HG03521 (cell line): ENCODE data around the gene ETF1.

Source experiments
- ATAC-seq: cut with Tn5 transposase; IDR thresholded peaks from one replicate; pipeline ENCODE4 v1.9.1; 2021; ENCODE audit warnings: mild to moderate bottlenecking, moderate library complexity; ENCODE audit not compliant: unreplicated experiment

ETF1 gene

DNA sequence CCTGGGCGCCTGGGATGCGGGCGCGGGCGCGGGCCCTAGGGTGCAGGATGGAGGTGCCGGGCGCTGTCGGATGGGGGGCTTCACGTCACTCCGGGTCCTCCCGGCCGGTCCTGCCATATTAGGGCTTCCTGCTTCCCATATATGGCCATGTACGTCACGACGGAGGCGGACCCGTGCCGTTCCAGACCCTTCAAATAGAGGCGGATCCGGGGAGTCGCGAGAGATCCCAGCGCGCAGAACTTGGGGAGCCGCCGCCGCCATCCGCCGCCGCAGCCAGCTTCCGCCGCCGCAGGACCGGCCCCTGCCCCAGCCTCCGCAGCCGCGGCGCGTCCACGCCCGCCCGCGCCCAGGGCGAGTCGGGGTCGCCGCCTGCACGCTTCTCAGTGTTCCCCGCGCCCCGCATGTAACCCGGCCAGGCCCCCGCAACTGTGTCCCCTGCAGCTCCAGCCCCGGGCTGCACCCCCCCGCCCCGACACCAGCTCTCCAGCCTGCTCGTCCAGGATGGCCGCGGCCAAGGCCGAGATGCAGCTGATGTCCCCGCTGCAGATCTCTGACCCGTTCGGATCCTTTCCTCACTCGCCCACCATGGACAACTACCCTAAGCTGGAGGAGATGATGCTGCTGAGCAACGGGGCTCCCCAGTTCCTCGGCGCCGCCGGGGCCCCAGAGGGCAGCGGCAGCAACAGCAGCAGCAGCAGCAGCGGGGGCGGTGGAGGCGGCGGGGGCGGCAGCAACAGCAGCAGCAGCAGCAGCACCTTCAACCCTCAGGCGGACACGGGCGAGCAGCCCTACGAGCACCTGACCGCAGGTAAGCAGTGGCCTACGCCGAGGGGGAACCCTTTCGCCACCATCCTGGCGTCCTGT is 77.5 kb downstream of the ETF1 start, which contains the start of gene EGR1:
Gene EGR1, plus strand, starts transcription at position 219 of the 864 bp plus-strand sequence. Its CDS starts 283 bp downstream, at position 502.
- ATAC-seq, result peak; percentile 45

- peak; percentile 59 for ATAC-seq
These were observed 78.4 kb downstream of the ETF1 start for GRCh38 chr5:138464388-138465260.

GRCh38 chr5:138464008-138464387 is 79.0 kb downstream of the ETF1 start:
- peak; percentile 43 for ATAC-seq

- no peak for ATAC-seq
These were observed 79.5 kb downstream of the ETF1 start for GRCh38 chr5:138463419-138464007.

- no peak for ATAC-seq
These were observed 81.5 kb downstream of the ETF1 start for GRCh38 chr5:138461343-138462125.

GRCh38 chr5:138460032-138460693 is 82.9 kb downstream of the ETF1 start:
- no peak for ATAC-seq

DNA sequence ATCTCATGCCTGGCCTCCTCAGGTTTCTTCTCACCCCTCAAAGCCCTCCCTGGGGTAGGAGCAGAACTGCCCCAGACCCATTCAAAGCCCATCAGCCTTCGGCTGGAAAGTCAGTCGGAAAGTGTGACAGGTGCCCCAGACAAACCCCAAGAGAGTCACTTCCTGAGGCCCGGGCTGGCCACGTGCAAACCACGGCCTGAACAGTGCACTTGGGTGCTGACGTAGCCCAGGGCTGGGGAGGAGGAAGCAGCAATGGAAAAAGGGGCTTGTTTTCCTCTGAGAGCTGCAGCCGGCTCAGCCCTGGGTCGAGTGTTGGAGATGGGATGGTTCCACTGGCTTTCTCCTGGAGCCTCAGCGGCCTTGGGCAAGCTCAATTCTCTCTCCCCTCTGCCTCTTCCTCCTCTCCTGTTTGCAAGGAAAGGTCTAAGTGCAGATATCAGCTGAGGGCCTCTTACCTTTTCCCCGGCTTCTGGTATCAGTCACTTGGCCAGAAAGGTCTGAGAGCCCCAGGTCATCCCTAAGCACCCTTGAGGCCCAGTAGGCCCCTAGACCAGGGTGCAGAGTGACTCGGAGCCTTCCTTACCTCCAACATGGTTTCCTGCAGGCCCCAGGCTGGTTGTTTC is 83.6 kb downstream of the ETF1 start:
- no peak for ATAC-seq

DNA sequence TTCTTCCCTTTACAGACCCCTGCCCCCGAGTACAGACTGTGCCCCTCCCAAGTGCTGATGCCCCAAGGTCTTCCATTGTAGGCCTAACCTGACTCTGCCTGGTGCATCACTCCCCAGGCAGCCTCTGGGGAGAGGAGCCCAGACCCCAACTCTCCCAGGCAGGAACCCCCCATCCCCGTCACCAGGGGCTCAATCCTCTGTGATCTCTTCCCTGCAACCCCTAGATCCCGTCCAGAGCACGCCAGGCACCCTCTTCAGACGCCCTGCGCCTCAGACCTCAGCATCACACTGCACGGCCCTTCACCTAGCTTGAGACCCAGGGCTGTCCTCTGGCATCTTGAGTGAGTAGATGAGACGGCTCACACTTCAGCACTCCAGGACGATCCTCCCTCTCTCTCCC is 84.2 kb downstream of the ETF1 start:
- ATAC-seq, result no peak

DNA sequence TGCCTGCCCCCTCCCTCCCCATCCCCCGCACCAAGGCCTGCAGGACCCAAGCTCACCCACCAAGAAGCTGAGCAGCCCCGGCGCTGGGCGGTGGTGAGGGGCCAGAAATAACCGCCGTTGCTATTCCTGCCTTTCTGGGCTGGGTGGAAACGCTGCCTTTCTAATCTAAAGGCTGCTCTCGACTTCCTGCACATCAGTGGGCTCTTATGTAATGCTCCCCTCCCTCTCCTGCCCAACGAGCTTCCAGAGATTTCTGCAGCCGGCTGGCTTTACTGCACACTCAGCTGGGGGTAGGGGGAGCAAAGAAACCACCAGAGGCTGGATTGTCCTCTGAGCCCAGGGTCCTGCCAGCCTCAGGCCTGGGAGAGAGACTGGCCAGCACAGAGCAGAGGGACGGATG is 84.7 kb downstream of the ETF1 start:
- no peak for ATAC-seq

GRCh38 chr5:138457531-138458275 is 85.3 kb downstream of the ETF1 start:
- ATAC-seq, result no peak
